Retinal pigment epithelial cell (primary cell): ENCODE results near the gene ANKRD63.

Experiments used
- DNase-seq: peaks from one replicate; pipeline ENCODE4 v3.0.0-alpha.2; 2010; ENCODE audit warnings: low read depth
- H3K4me3 ChIP-seq: 2 replicates; pipeline ENCODE4 v1.5.1; 2011; ENCODE audit warnings: mild to moderate bottlenecking, low read length, control low read depth, moderate library complexity
- CTCF ChIP-seq: conservative IDR thresholded peaks from 2 replicates; pipeline ENCODE4 v1.5.1; 2011; ENCODE audit warnings: low read depth, low read length, control low read depth, inconsistent platforms

Gene ANKRD63

GRCh38 chr15:40290918-40291574 is 8.2 kb upstream of the ANKRD63 start:
- DNase-seq, result no peak
- no peak overlapping the region for H3K4me3 ChIP-seq
- no peak for TF ChIP-seq CTCF

DNA sequence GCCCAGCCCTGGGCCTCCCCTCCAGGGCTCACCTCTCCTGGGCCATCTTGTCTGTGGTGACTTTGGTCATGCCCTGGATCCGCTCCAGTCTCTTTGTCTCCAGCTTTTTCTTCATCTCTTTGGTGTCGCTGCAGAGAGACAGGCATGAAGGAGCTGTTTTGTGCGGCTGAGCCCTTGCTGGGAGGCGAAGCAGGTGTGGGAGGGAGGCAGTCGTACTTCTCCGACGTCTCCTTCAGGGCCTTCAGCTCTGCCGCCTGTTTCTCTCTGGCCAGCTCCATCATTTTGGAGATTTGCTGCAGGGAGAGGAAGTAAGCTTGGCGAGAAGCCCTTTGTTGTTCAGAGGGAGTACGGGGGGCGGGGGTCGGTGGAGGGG is 7.7 kb upstream of the ANKRD63 start:
- no peak for DNase-seq
- TF ChIP-seq CTCF, result no peak
- H3K4me3 ChIP-seq, result no peak overlapping the region

DNA sequence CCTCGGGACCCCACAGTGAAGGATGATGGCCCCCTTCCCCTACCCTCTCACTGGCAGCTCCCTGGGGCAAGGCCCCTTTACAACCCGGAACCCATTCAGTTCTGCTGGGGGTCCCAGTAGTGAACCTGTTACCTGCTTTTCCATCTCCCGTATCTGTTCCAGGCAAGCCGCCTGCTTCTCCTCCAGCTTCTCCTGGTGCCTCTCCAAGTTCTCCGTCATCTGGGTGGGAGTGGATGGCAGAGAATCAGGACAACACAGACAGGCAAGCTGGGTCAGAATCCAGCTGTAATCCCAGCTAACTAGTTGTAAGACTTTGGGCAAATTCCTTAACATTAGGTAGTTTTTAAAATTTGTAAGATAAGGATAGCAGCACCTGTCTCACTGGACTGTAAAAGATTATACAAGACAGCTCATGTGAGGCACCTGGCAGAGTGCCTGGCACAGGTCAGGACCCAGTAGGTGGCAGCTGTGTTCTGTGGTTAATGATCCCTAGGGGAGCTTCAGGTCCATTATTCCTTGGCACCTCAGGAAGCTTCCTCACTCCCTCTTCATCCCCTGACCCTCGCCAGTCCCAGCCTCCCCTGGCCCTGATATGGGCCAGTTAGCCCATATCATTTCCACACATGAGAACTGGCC is 6.4 kb upstream of the ANKRD63 start:
- DNase-seq, result no peak
- TF ChIP-seq CTCF, result no peak
- H3K4me3 ChIP-seq, result no peak overlapping the region

GRCh38 chr15:40287968-40288367 is 5.1 kb upstream of the ANKRD63 start:
- H3K4me3 ChIP-seq, result no peak overlapping the region
- DNase-seq, result no peak
- TF ChIP-seq CTCF, result no peak

DNA sequence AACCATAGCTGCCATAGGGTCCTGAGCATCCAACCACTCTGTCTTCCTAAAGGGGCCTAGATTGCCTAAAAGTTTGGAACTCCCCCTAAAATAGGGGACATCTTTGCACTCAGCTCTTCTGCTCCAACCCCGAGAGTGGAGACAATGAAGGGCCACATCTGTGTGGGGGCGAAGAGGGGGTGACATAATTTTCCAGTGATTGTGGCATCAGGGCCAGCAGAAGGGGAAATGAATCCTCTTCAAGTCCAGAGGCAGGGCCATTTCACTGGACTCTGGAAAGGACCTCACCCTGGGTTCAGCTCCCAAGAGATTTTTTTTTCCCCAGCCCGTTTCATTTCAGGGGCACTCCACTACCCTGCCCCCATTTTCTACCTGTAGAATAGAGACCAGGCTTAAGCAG is 4.6 kb upstream of the ANKRD63 start:
- no peak for TF ChIP-seq CTCF
- no peak for DNase-seq
- no peak overlapping the region for H3K4me3 ChIP-seq

GRCh38 chr15:40286794-40287193 is 3.9 kb upstream of the ANKRD63 start:
- H3K4me3 ChIP-seq, result no peak overlapping the region
- TF ChIP-seq CTCF, result no peak
- DNase-seq, result no peak

- no peak for DNase-seq
- TF ChIP-seq CTCF, result no peak
- no peak overlapping the region for H3K4me3 ChIP-seq
Observed at GRCh38 chr15:40286061-40286532, 3.2 kb upstream of the ANKRD63 start.
